ENCODE data around the gene SNX33. TPM values are rescaled to one million over a fixed set of nuclear protein-coding genes. Genes with fewer than 3 reads are reported as not detected.

SNX33 gene
- total and polyA plus RNA-seq, 2 of the 13 experiments (the other 11 are each of a cell fraction or from before 2014, with no cell fraction given), result 11.0 to 11.6 TPM

GRCh38 chr15:75650908-75651809 is 3.4 kb downstream of the SNX33 start (continued):
- TF ChIP-seq CREB1 (IDR thresholded peaks at IDR 0.05), result no peak
- no peak for TF ChIP-seq CREB1 (CRISPR knock-in tag; IDR thresholded peaks at IDR 0.05)
- TF ChIP-seq KDM3A (CRISPR knock-in tag; IDR thresholded peaks at IDR 0.05; ENCODE audit: low read depth), result peak; percentile 59; the same call in 1 of the 2 replicates
- TF ChIP-seq JUN (CRISPR knock-in tag; IDR thresholded peaks at IDR 0.05), result peak; percentile 89
- no peak for TF ChIP-seq ZSCAN20 (CRISPR knock-in tag; IDR thresholded peaks at IDR 0.05; ENCODE audit: borderline replicate concordance)
- peak; percentile 55; the same call in 1 of the 2 replicates for TF ChIP-seq GATAD1 (CRISPR knock-in tag; IDR thresholded peaks at IDR 0.05)
- TF ChIP-seq ZNF644 (CRISPR knock-in tag; IDR thresholded peaks at IDR 0.05; ENCODE audit: low read depth), result 0 out of 2 replicates have a peak, but pooled peaks have one; percentile 52
- TF ChIP-seq CSRNP1 (CRISPR knock-in tag; IDR thresholded peaks at IDR 0.05), result no peak
- peak; percentile 83 for TF ChIP-seq MYC (CRISPR knock-in tag; IDR thresholded peaks at IDR 0.05; ENCODE audit: borderline replicate concordance)
- TF ChIP-seq ZBTB3 (CRISPR knock-in tag; IDR thresholded peaks at IDR 0.05; ENCODE audit: borderline replicate concordance, low read depth), result no peak
- TF ChIP-seq FOXA1 (IDR thresholded peaks at IDR 0.05), result no peak
- TF ChIP-seq FOXA1 (CRISPR knock-in tag; IDR thresholded peaks at IDR 0.05), result peak; percentile 16; the same call in 1 of the 2 replicates
- no peak for TF ChIP-seq RBFOX2 (IDR thresholded peaks at IDR 0.05; ENCODE audit: low read depth, low read length)
- TF ChIP-seq ARNTL (CRISPR knock-in tag; IDR thresholded peaks at IDR 0.05), result peak; percentile 75
- TF ChIP-seq ZNF263 (CRISPR knock-in tag; IDR thresholded peaks at IDR 0.05), result no peak
- peak; percentile 57; the same call in 1 of the 2 replicates for TF ChIP-seq UBTF (CRISPR knock-in tag; IDR thresholded peaks at IDR 0.05)
- TF ChIP-seq ZNF503 (CRISPR knock-in tag; IDR thresholded peaks at IDR 0.05), result peak; percentile 74; the same call in 1 of the 2 replicates
- no peak; the same call in 1 of the 2 replicates for TF ChIP-seq ZNF501 (CRISPR knock-in tag; IDR thresholded peaks at IDR 0.05)
- TF ChIP-seq MEIS2 (CRISPR knock-in tag; IDR thresholded peaks at IDR 0.05), result peak; percentile 87
- TF ChIP-seq ZNF280B (CRISPR knock-in tag; IDR thresholded peaks at IDR 0.05; ENCODE audit: borderline replicate concordance), result no peak
- no peak for TF ChIP-seq SMARCC2 (IDR thresholded peaks at IDR 0.05)
- TF ChIP-seq ZNF776 (CRISPR knock-in tag; IDR thresholded peaks at IDR 0.05), result 0 out of 2 replicates have a peak, but pooled peaks have one; percentile 24
- 0 out of 2 replicates have a peak, but pooled peaks have one; percentile 25 for TF ChIP-seq MZF1 (CRISPR knock-in tag; IDR thresholded peaks at IDR 0.05; ENCODE audit: borderline replicate concordance)
